ENCODE measurements around the gene PRL.

Gene PRL

DNA sequence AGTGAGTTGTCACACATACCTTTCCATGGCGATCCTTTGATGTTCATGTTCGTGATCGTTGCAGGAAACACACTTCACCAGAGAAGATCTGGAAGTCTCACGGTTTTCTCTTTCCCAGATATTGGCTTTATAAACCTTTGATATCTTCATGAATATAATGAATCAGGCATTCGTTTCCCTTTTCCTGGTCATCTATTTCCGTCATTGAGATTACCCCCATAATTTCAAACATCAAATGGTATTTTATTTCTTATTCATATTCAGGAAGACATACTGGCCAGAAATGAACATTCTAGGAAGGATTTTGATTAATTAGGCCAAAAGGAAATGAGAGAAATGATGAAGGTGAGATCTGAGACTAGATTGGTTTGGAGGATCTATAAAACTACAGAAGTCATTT, at the start of gene PRL:
Gene PRL, minus strand, starts transcription at position 101 of the 400 bp plus-strand sequence. Its CDS starts 54 bp downstream, at position 47.
- TF ChIP-seq, protein P1, sequence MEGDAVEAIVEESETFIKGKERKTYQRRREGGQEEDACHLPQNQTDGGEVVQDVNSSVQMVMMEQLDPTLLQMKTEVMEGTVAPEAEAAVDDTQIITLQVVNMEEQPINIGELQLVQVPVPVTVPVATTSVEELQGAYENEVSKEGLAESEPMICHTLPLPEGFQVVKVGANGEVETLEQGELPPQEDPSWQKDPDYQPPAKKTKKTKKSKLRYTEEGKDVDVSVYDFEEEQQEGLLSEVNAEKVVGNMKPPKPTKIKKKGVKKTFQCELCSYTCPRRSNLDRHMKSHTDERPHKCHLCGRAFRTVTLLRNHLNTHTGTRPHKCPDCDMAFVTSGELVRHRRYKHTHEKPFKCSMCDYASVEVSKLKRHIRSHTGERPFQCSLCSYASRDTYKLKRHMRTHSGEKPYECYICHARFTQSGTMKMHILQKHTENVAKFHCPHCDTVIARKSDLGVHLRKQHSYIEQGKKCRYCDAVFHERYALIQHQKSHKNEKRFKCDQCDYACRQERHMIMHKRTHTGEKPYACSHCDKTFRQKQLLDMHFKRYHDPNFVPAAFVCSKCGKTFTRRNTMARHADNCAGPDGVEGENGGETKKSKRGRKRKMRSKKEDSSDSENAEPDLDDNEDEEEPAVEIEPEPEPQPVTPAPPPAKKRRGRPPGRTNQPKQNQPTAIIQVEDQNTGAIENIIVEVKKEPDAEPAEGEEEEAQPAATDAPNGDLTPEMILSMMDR (IDR thresholded peaks at IDR 0.05): no peak

DNA sequence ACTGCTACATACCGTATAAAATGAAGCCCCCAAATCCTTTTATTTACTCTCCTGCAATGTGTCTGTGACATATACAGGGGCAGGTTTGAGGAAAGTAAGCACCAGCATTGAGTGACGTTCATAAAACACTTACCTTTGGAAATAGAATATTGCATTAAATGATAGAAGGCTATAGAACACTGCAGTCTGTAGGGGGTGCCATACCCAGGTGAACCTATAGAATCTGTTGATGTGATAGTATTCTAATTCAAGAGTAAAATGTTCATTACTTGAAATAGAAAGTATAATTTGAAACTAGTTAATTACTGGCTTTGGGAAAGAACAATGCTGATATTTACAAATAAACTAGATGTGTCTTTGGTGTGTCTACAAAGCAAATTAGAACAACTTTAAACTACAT, 47.0 kb upstream of the PRL start:
- TF ChIP-seq, protein P1 (IDR thresholded peaks at IDR 0.05): peak; percentile 31; the same call in 1 of the 2 replicates

DNA sequence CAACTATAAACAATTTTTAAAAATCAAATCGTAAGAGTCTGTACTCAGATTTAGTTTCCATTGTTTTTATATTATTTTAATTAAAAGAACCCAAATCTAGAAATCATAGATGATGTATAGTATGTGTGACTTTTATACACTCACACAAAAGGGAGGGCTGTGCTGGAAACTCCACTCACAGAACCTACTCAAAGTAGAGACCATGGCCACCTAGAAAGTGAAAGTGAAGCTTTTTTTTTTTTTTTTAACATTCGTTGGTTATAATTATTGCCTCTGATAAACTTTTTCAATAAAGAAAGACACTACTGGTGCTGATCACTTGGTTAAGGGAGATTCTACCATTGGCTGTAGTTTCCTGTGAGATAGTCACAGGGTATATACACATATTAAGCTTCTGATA, 37.9 kb upstream of the PRL start:
- TF ChIP-seq, protein P1 (IDR thresholded peaks at IDR 0.05): no peak

DNA sequence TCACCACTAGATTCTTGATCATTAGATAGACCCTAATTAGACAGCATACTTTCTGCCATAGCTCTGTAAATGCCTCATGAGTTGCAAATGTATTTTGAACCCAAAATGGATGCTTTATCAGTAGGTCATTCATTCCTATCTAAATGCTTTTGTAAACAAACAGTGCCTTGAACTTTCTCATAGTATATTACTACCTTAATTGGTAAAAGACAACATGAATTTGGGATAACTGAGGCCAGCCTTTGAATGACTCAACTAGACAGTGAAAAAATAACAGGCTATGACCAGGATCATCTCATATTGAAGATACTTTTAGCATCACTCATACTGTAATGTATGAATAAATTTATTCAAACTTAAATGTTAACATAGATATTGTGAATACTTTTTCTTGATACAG, 37.0 kb upstream of the PRL start:
- TF ChIP-seq, protein P1 (IDR thresholded peaks at IDR 0.05): no peak

DNA sequence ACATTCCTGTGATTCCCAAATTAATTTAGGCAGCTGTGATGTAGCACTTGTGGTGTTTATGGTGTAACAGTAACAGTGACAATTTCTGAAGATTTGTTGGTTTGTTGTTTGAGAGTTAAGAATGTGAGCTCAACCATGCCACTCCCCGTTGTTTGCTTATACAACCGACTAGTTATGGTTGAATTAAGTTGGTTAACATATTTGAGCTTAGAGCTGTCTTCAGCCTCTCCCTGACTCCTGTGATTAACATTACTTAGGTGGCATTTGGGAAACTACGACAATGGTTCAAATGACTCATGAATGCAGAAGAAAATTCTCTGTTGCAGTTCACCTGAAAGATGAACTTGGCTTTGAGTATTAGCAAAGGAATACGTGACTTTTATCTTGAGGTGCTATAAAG, 35.9 kb upstream of the PRL start:
- TF ChIP-seq, protein P1 (IDR thresholded peaks at IDR 0.05): no peak

DNA sequence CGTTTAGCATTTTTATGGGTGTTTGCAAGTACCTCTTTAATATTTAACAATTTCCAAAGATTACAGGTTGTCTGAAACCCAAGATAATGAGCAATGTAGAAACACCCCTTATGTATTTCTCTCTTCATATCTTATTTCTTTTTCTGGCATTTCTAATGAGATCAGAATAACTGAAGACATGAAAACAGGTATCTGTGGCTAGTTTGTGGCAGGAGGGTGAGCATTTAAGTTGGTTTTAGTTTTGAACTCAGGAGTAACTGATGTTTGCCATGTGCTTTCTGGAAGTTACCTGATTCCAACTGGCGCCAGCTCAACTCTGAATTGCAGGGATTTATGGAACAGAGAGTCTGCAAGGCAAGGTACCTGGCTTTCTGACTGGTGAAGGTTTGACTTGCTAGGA, 35.4 kb upstream of the PRL start:
- TF ChIP-seq, protein P1 (IDR thresholded peaks at IDR 0.05): no peak

DNA sequence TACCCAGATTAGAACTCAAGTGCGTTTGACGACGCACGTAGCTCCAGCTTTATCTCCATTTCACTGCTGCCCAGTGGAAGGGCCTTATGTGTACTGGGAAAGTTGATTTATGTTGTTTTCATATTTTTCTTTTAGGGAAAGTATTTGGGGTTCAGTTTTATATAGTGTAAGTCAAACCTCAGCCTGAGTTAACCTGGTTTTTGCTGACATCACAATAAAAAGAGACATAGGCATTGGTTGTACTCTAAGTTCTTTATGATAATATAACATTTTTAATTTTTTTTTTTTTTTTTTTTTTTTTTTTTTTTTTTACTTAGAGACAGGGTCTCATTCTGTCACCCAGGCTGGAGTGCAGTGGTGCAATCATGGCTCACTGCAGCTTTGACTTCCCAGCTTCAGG, 34.1 kb upstream of the PRL start:
- TF ChIP-seq, protein P1 (IDR thresholded peaks at IDR 0.05): no peak

DNA sequence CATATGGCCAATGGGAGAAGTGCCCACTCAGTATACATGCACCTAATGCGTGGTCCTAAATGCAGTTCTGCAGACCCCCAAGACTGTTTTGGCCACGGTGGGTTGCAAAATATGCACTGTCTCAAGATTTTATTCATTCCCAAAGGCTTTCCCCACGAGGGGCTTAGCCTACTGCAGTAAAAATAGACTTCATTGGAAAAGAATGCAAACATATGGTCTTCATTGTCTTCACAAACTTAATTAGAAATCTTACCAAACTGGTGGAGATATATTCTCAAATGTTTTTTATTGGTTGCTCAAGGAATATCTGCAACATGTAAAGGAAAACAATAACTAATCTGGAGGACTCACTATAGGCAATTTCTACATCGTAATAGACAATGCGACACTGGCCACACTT, 31.6 kb upstream of the PRL start:
- TF ChIP-seq, protein P1 (IDR thresholded peaks at IDR 0.05): no peak

All from LNCAP (cell line).